Fibroblast of lung (primary cell): ENCODE results near the gene R3HDML.

Experiments used
- EZH2 ChIP-seq: IDR thresholded peaks from 2 replicates; pipeline ENCODE4 v1.5.1; 2012; ENCODE audit warnings: low read length, control low read depth, mild to moderate bottlenecking; ENCODE audit errors: missing control alignments
- TF ChIP-seq, protein P1 (sequence below), 2 donors: IDR thresholded peaks in 1 of 2; conservative IDR thresholded peaks in 1 of 2; 1 replicate in 1 of 2; 2 replicates in 1 of 2; pipeline ENCODE4 v1.5.1; 2011 to 2012; ENCODE audit warnings: low read length in 2 of 2, control low read depth in 1 of 2, inconsistent platforms in 1 of 2, low read depth in 1 of 2, mild to moderate bottlenecking in 1 of 2

DNA sequence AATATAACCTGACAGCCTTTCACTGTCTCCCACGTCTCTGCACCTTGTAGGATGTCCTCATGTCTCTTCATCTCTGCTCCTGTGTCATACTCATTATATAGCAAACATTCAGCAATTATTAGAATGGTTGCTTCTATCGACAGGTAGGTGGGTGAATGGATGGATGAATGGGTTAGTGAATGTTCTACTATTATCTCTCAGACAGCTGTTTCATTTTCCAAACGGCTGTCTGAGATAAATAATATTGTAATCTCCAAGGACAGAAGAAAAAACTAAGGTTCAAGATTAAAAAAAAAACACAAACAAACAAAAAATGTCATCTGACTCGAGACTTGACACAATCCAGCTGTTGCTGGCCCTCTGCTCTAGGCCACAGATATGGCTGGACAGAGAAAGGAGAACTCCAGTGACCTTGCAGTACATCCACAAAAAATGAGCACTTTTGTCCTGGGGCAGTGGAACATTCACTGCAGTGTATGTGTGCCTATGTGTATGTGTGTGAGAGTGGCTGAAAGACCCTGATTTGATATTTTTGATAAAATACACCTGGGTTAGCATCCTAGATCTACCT is 20.8 kb downstream of the R3HDML start:
- TF ChIP-seq, protein P1, sequence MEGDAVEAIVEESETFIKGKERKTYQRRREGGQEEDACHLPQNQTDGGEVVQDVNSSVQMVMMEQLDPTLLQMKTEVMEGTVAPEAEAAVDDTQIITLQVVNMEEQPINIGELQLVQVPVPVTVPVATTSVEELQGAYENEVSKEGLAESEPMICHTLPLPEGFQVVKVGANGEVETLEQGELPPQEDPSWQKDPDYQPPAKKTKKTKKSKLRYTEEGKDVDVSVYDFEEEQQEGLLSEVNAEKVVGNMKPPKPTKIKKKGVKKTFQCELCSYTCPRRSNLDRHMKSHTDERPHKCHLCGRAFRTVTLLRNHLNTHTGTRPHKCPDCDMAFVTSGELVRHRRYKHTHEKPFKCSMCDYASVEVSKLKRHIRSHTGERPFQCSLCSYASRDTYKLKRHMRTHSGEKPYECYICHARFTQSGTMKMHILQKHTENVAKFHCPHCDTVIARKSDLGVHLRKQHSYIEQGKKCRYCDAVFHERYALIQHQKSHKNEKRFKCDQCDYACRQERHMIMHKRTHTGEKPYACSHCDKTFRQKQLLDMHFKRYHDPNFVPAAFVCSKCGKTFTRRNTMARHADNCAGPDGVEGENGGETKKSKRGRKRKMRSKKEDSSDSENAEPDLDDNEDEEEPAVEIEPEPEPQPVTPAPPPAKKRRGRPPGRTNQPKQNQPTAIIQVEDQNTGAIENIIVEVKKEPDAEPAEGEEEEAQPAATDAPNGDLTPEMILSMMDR (conservative IDR thresholded peaks at IDR 0.05 in 1 of 2, IDR thresholded peaks at IDR 0.05 in 1 of 2; ENCODE audit: low read depth in 1 of 2, low read length in 2 of 2): no peak
- TF ChIP-seq EZH2: no peak
